D721Med (cell line): Measurements from ENCODE around the gene CCR2.

Experiments
- DNase-seq: peaks from one replicate; pipeline ENCODE4 v3.0.0; 2011; ENCODE audit warnings: low spot score; ENCODE audit not compliant: insufficient read length
- FAIRE-seq: peaks from 2 replicates; lab custom pipeline; 2011; peaks lifted over from hg19 to GRCh38; lab: Jason Lieb, UNC
- CTCF ChIP-seq: IDR thresholded peaks from 2 replicates; pipeline ENCODE4 v1.5.1; 2012; ENCODE audit warnings: mild to moderate bottlenecking, control low read depth; ENCODE audit not compliant: insufficient read depth; ENCODE audit errors: missing control alignments

Gene CCR2

GRCh38 chr3:46405301-46406019 lies 51.5 kb downstream of the CCR2 start:
- FAIRE-seq = no peak
- no peak for TF ChIP-seq CTCF
- DNase-seq = no peak

DNA sequence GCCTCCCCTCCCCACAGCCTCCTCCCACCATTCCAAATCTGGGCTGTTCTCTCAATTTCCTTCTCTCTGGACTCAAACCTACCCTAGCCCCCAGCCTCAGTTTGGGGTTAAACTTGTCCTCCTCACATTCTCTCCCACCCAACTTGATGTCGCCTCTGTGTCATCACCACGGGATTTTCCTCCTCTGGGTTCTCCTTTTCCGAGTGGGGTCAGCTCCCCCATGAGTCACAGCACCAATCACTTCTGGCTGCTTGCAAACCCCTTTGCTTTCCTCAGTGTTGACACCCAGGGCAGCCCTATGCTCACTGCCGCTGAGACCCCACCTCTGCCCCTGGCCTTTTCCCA lies 52.5 kb downstream of the CCR2 start:
- no peak for TF ChIP-seq CTCF
- FAIRE-seq (no peak), DNase-seq (no peak)

GRCh38 chr3:46406788-46407611 lies 53.1 kb downstream of the CCR2 start, which contains the start of the genes CCR5AS and CCRL2:
TSS of gene CCR5AS (minus strand) at chr3:46407066.
TSS of gene CCRL2 (plus strand) at chr3:46407259. CDS start at chr3:46408080, 821 bp downstream.
- no peak for DNase-seq
- no peak for TF ChIP-seq CTCF

GRCh38 chr3:46407970-46408369 lies 54.1 kb downstream of the CCR2 start:
- FAIRE-seq = no peak
- TF ChIP-seq CTCF = no peak
- DNase-seq = no peak

More at GRCh38 chr3:46406788-46407611, 53.1 kb downstream of the CCR2 start, which contains the start of the genes CCR5AS and CCRL2:
- FAIRE-seq = no peak

- no peak for TF ChIP-seq CTCF
- DNase-seq (no peak), FAIRE-seq (no peak)
These were observed 54.9 kb downstream of the CCR2 start for GRCh38 chr3:46408853-46409252.

DNA sequence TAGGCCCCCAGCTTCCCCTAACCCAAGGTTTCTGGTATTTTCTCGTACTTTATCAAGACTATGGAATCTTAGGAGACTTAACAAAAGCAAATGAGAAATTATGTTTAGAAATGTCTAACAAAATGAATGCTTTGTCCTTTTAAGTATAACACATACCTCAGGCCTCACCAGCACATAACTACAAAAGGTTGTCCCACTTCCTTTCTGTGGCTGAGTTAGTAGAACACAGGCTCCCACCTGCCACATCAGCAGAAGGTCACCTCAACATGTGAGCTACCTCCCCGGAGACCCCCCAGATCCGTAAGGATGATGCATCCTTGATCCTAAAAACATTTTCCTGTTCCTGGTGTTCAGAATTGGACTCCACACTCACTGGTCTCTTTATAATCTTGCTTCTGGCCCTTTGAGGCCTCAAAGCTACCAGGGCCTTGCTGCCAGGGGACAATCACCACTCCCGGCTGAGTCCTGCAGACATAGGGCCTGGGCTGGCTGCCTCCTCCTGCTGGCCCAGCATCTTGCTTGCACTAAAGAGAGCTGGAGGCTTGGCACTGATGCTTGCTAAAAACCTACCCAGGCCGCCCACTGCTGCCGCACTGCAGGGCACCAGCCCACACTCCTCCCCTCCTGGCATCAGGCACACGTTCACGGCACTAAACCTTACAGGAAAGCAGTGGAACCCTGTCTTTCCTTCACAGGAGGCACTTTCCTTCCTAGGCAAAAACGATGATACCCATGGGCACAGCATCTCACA lies 56.0 kb downstream of the CCR2 start:
- no peak for TF ChIP-seq CTCF
- FAIRE-seq (no peak), DNase-seq (no peak)
